ENCODE measurements around the gene RLIM. TPM values are rescaled to one million over a fixed set of nuclear protein-coding genes. Genes with fewer than 3 reads are reported as not detected.

RLIM gene
- total and polyA plus RNA-seq, 12 donors = 5.0 to 37.6 (median 31.9) TPM

- Histone ChIP-seq H3K27me3 (peaks cover 0 to 13% (median 0%) of the 10 kb centered on the region in 7 donors), H3K27ac (no peak overlapping the region), H3K4me3 (no peak overlapping the region), H3K36me3 (peaks cover 0 to 2% (median 0%) of the 10 kb centered on the region in 9 donors), H3K4me1 (peaks cover 0 to 6% (median 0%) of the 10 kb centered on the region in 9 donors), H3K9me3 (no peaks in the 10 kb centered on the region)
- intact Hi-C loops (cut with DNase I) = no loop called here
- no peak for ATAC-seq
- 95 to 97% methylated on average over 3 of the region's 3 CpGs for WGBS, 2 donors
- DNase-seq = no peak
- TF ChIP-seq CTCF (IDR thresholded peaks at IDR 0.05) = no peak
Observed at GRCh38 chrX:74578137-74578536, 36.3 kb downstream of the RLIM start.

GRCh38 chrX:74557378-74557777 lies 57.0 kb downstream of the RLIM start:
- 94 to 100% methylated on average over 2 of the region's 2 CpGs for WGBS, 2 donors
- no peak for DNase-seq
- intact Hi-C loops (cut with DNase I) = loop anchor here in 1 of 10 donors (10.0 kb wide), 1 partner anchor 703 kb away; the partner anchor contains the start of gene XIST
- Histone ChIP-seq H3K27me3 (peaks cover 0 to 28% (median 0%) of the 10 kb centered on the region in 7 donors), H3K27ac (no peak overlapping the region), H3K4me3 (no peak overlapping the region), H3K4me1 (no peaks in the 10 kb centered on the region), H3K36me3 (no peaks in the 10 kb centered on the region), H3K9me3 (no peaks in the 10 kb centered on the region)
- TF ChIP-seq CTCF (IDR thresholded peaks at IDR 0.05) = no peak
- no peak for ATAC-seq

- intact Hi-C loops (cut with DNase I) = loop anchor here in 6 of 10 donors (2.0 to 10.0 kb wide), 3 partner anchors 169 to 697 kb away; partner anchors contain the start of gene XIST (in 1 of the 6)
- 60 to 69% methylated on average over 2 of the region's 2 CpGs for WGBS, 2 donors
Observed at GRCh38 chrX:74551934-74552333, 62.5 kb downstream of the RLIM start.

GRCh38 chrX:74550295-74550802 lies 64.1 kb downstream of the RLIM start:
- Histone ChIP-seq H3K9me3 (no peaks in the 10 kb centered on the region), H3K27ac (peak overlapping the region in 3 of 10 donors; percentile 15 to 35 (median 22)), H3K27me3 (peaks cover 0 to 15% (median 0%) of the 10 kb centered on the region in 7 donors), H3K4me3 (peak overlapping the region in 2 of 10 donors; percentile 8 to 24), H3K36me3 (no peaks in the 10 kb centered on the region), H3K4me1 (peaks cover 0 to 4% (median 0%) of the 10 kb centered on the region in 9 donors)
- peak; percentile 85 to 97 (median 95) for ATAC-seq
- intact Hi-C loops (cut with DNase I) = loop anchor here in 8 of 10 donors (1.0 to 10.0 kb wide), 4 partner anchors 167 to 696 kb away; partner anchors contain the start of gene XIST (in 1 of the 8)
- peak; percentile 89 to 98 (median 95) for TF ChIP-seq CTCF (IDR thresholded peaks at IDR 0.05)
- DNase-seq = peak; percentile 77 to 84
- 13% methylated on average over 24 of the region's 24 CpGs for WGBS, 2 donors

More at GRCh38 chrX:74551934-74552333, 62.5 kb downstream of the RLIM start:
- no peak for ATAC-seq
- TF ChIP-seq CTCF (IDR thresholded peaks at IDR 0.05) = no peak
- peaks cover 0 to 4% (median 0%) of the 10 kb centered on the region in 9 donors for H3K4me1 ChIP-seq
- H3K4me3 ChIP-seq = no peak overlapping the region
- no peaks in the 10 kb centered on the region for H3K36me3 ChIP-seq
- H3K27ac ChIP-seq = no peak overlapping the region
- DNase-seq = no peak
- H3K27me3 ChIP-seq = peaks cover 0 to 19% (median 0%) of the 10 kb centered on the region in 7 donors
- no peaks in the 10 kb centered on the region for H3K9me3 ChIP-seq

Data from heart right ventricle (tissue), 16 donors.